GM12892 (cell line): Measurements from ENCODE around the gene COL23A1.

Experiments used
- POLR2A ChIP-seq: IDR thresholded peaks from 2 replicates; pipeline ENCODE4 v1.6.1; 2011; ENCODE audit warnings: low read depth, low read length, control low read depth
- POLR2AphosphoS5 ChIP-seq: IDR thresholded peaks from 2 replicates; pipeline ENCODE4 v1.6.1; 2011; ENCODE audit warnings: low read depth, low read length, control low read depth
- TAF1 ChIP-seq: IDR thresholded peaks from 2 replicates; pipeline ENCODE4 v1.6.1; 2011; ENCODE audit warnings: low read depth, mild to moderate bottlenecking, control low read depth, low read length, borderline replicate concordance

GRCh38 chr5:178355671-178356070 lies 234.5 kb downstream of the COL23A1 start:
- TF ChIP-seq POLR2AphosphoS5 (no peak), POLR2A (no peak), TAF1 (no peak)
